BLaER1 treated with 17β-estradiol and CSF1 and Interleukin-3, amounts not matched to agents 10 nM and 100 nM (cell line): ENCODE data around the gene ZKSCAN2.
A peak's percentile ranks its signal among the peaks of the same experiment; 100 is the strongest.

ENCODE experiments used
- H3K27ac ChIP-seq, 11 experiments: shearing (Covaris generic); formaldehyde crosslinking; 2 replicates each; pipeline ENCODE4 v1.8.1; 2022
- H3K27me3 ChIP-seq, 11 experiments: shearing (Covaris generic); formaldehyde crosslinking; 2 replicates each; pipeline ENCODE4 v1.8.1; 2022
- H3K36me3 ChIP-seq, 11 experiments: shearing (Covaris generic); formaldehyde crosslinking; 2 replicates each; pipeline ENCODE4 v1.8.1; 2022
- H3K4me1 ChIP-seq, 10 experiments: shearing (Covaris generic); formaldehyde crosslinking; 2 replicates each; pipeline ENCODE4 v1.8.1; 2022
- H3K4me2 ChIP-seq, 11 experiments: shearing (Covaris generic); formaldehyde crosslinking; 2 replicates each; pipeline ENCODE4 v1.8.1; 2022
- H3K4me3 ChIP-seq, 10 experiments: shearing (Covaris generic); formaldehyde crosslinking; 2 replicates each; pipeline ENCODE4 v1.8.1; 2022
- H3K9ac ChIP-seq, 11 experiments: shearing (Covaris generic); formaldehyde crosslinking; 2 replicates each; pipeline ENCODE4 v1.8.1; 2022
- H3K9me3 ChIP-seq, 11 experiments: shearing (Covaris generic); formaldehyde crosslinking; replicated peaks in 1 of 11; 2 replicates each; pipeline ENCODE4 v1.8.1; 2022
- H4K20me1 ChIP-seq, 11 experiments: shearing (Covaris generic); formaldehyde crosslinking; 2 replicates each; pipeline ENCODE4 v1.8.1; 2022
- Cebpa-rat ChIP-seq, 11 experiments: shearing (Covaris generic); IDR thresholded peaks; 2 replicates each; pipeline ENCODE4 v1.8.1; 2022

ZKSCAN2 gene

DNA sequence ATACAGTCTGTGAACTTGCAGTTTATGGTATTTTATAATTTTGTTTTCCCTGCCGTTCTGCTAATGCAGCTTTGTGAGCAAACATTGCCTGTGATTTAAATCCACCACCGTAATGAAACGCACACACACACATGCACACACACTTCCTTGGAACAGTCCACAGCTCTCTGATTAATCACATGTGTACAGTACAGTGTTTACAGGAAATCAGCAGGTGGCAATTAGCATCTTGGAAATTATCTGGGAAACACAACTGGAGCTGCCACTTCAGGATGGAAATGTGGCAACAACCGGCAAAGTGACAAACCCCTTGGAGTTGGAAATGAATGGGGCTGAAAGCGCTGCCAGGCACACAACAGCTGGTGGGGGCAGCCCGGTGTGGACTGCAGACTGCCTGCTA lies 12.9 kb upstream of the ZKSCAN2 start:
- H3K9me3 ChIP-seq: peaks cover 0 to 6% (median 0%) of the 10 kb centered on the region in 11 experiments; a peak in 3 of 22 replicates
- no peak for TF ChIP-seq Cebpa-rat (IDR thresholded peaks at IDR 0.05)
- H4K20me1 ChIP-seq: peaks cover 14 to 67% (median 43%) of the 10 kb centered on the region in 11 experiments; a peak in 18 of 22 replicates
- no peak overlapping the region for H3K4me2 ChIP-seq
- H3K36me3 ChIP-seq: peaks cover 20 to 52% (median 24%) of the 10 kb centered on the region in 11 experiments; a peak in 21 of 22 replicates
- H3K27me3 ChIP-seq: no peaks in the 10 kb centered on the region
- H3K4me3 ChIP-seq: no peak overlapping the region
- H3K27ac ChIP-seq: no peak overlapping the region
- H3K4me1 ChIP-seq: peaks cover 0 to 31% (median 17%) of the 10 kb centered on the region in 10 experiments; a peak in 13 of 20 replicates
- no peak overlapping the region for H3K9ac ChIP-seq

DNA sequence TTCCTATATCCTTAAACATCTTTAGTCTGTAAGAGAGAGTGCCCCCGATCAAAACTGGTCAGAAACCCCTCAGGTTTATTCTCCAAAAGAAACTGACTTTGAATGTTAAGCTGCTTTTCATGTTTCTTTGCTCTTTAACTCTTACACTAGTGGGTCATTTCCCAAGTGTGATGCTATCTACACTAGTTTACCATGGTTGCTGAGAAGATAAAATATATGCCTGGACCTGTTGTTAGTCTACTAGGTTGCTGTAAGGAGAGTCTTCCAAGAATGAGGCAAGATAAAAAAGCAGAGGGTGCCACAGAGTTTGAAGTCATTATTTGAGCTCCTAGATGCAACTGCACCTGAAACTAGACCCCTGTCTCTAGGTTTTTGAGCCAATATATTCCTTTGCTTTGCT lies 12.2 kb upstream of the ZKSCAN2 start:
- no peak for TF ChIP-seq Cebpa-rat (IDR thresholded peaks at IDR 0.05)
- Histone ChIP-seq H3K9ac (no peak overlapping the region), H4K20me1 (peaks cover 20 to 72% (median 50%) of the 10 kb centered on the region in 11 experiments; a peak in 19 of 22 replicates)

GRCh38 chr16:25265968-25266367 lies 8.3 kb upstream of the ZKSCAN2 start:
- peaks cover 0 to 4% (median 0%) of the 10 kb centered on the region in 10 experiments; a peak in 1 of 20 replicates for H3K4me1 ChIP-seq
- H3K27me3 ChIP-seq: no peaks in the 10 kb centered on the region
- H3K27ac ChIP-seq: no peak overlapping the region
- no peak overlapping the region for H3K9ac ChIP-seq
- H3K36me3 ChIP-seq: peaks cover 34 to 94% (median 60%) of the 10 kb centered on the region in 11 experiments
- H3K9me3 ChIP-seq: peaks cover 0 to 6% (median 0%) of the 10 kb centered on the region in 11 experiments; a peak in 3 of 22 replicates
- H3K4me2 ChIP-seq: no peak overlapping the region
- no peak overlapping the region for H3K4me3 ChIP-seq
- peaks cover 56 to 98% (median 88%) of the 10 kb centered on the region in 11 experiments; a peak in 21 of 22 replicates for H4K20me1 ChIP-seq
- TF ChIP-seq Cebpa-rat (IDR thresholded peaks at IDR 0.05): no peak

More for the DNA sequence above, 12.2 kb upstream of the ZKSCAN2 start:
- H3K27me3 ChIP-seq: no peaks in the 10 kb centered on the region
- peaks cover 0 to 28% (median 14%) of the 10 kb centered on the region in 10 experiments; a peak in 13 of 20 replicates for H3K4me1 ChIP-seq
- peaks cover 20 to 59% (median 30%) of the 10 kb centered on the region in 11 experiments; a peak in 21 of 22 replicates for H3K36me3 ChIP-seq
- no peak overlapping the region for H3K27ac ChIP-seq
- H3K4me3 ChIP-seq: no peak overlapping the region
- no peak overlapping the region for H3K4me2 ChIP-seq
- peaks cover 0 to 6% (median 0%) of the 10 kb centered on the region in 11 experiments; a peak in 3 of 22 replicates for H3K9me3 ChIP-seq

DNA sequence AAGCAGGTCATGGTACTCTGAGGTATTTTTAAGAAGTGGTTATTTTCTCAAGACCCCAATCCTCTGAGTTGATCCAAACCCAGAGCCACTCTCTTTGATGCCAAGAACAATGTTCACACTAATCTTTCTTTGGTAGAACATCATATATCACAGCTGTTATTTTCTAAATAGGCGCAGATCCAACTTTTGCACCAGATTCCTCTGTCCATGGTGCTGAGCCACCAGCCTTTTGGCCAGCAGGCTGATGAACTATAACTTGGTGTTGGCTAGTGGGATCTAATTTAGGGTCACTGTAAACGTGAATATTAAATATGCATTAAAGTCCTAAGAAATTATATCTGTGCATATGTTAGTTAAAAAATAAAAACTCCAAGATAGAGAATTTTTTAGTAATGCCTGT lies 7.0 kb upstream of the ZKSCAN2 start:
- Histone ChIP-seq H3K27ac (no peak overlapping the region), H3K9me3 (peaks cover 0 to 6% (median 0%) of the 10 kb centered on the region in 11 experiments; a peak in 3 of 22 replicates), H3K27me3 (no peaks in the 10 kb centered on the region), H3K9ac (no peak overlapping the region), H3K4me1 (peaks cover 2 to 12% (median 6%) of the 10 kb centered on the region in 10 experiments; a peak in 14 of 20 replicates), H3K36me3 (peaks cover 28 to 94% (median 69%) of the 10 kb centered on the region in 11 experiments), H4K20me1 (peaks cover 65 to 98% (median 94%) of the 10 kb centered on the region in 11 experiments; a peak in 21 of 22 replicates), H3K4me3 (no peak overlapping the region), H3K4me2 (no peak overlapping the region)
- TF ChIP-seq Cebpa-rat (IDR thresholded peaks at IDR 0.05): no peak

DNA sequence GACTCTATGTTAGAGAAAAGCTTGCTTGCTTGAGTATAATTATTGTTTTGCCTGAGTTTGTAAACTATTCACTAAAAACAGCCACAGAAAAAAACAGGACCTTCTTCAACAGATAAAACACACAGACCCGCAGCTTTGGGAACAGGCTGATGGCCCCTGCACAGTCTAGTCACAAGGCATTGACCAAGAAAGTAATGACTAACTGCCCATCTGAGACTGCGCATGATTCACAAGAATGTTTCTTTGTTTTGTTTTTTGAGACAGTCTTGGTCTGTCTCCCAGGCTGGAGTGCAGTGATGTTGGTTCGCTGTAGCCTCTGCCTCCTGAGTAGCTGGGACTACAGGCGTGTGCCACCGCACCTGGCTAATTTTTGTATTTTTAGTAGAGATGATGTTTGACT lies 2.8 kb upstream of the ZKSCAN2 start:
- Histone ChIP-seq H3K9me3 (no peaks in the 10 kb centered on the region), H3K9ac (no peak overlapping the region), H3K4me1 (peaks cover 30 to 39% (median 35%) of the 10 kb centered on the region in 10 experiments), H4K20me1 (peaks cover 52 to 87% (median 68%) of the 10 kb centered on the region in 11 experiments; a peak in 21 of 22 replicates), H3K4me2 (peak overlapping the region in 2 of 11 experiments; percentile 88 to 97; a peak in 1 of 22 replicates), H3K27me3 (no peaks in the 10 kb centered on the region), H3K27ac (no peak overlapping the region), H3K36me3 (peaks cover 14 to 58% (median 50%) of the 10 kb centered on the region in 11 experiments), H3K4me3 (no peak overlapping the region)
- no peak for TF ChIP-seq Cebpa-rat (IDR thresholded peaks at IDR 0.05)

DNA sequence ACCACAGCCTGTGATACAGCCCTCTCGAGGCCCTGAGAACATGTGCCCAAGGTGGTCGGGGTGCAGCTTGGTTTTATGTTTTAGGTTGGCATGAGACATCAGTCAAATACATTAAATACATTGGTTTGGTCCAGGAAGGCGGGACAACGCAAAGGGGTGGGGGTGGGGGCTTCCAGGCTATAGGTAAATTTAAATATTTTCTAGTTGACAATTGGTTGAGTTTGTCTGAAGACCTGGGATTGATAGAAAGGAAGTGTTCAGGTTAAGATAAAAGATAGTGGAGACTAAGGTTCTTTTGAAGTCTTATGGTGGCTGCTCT lies 1.2 kb upstream of the ZKSCAN2 start:
- TF ChIP-seq Cebpa-rat (IDR thresholded peaks at IDR 0.05): no peak
- Histone ChIP-seq H3K9me3 (no peaks in the 10 kb centered on the region), H3K9ac (peak overlapping the region; percentile 95 to 99 (median 98); a peak in 21 of 22 replicates), H3K27ac (peak overlapping the region in 8 of 11 experiments; percentile 94 to 99 (median 99); a peak in 15 of 22 replicates), H3K4me2 (peak overlapping the region; percentile 81 to 97 (median 92)), H3K4me3 (peak overlapping the region; percentile 69 to 83 (median 77)), H3K36me3 (peaks cover 20 to 60% (median 49%) of the 10 kb centered on the region in 11 experiments), H4K20me1 (peaks cover 41 to 78% (median 52%) of the 10 kb centered on the region in 11 experiments; a peak in 20 of 22 replicates), H3K27me3 (no peaks in the 10 kb centered on the region), H3K4me1 (peaks cover 35 to 43% (median 39%) of the 10 kb centered on the region in 10 experiments)

GRCh38 chr16:25257956-25258860 lies 563 bp upstream of the ZKSCAN2 start:
- peaks cover 19 to 60% (median 49%) of the 10 kb centered on the region in 11 experiments for H3K36me3 ChIP-seq
- no peaks in the 10 kb centered on the region for H3K27me3 ChIP-seq
- H3K9me3 ChIP-seq: no peaks in the 10 kb centered on the region
- H3K9ac ChIP-seq: peak overlapping the region; percentile 95 to 99 (median 98)
- peaks cover 35 to 43% (median 39%) of the 10 kb centered on the region in 10 experiments for H3K4me1 ChIP-seq
- H3K4me3 ChIP-seq: peak overlapping the region; percentile 69 to 83 (median 77)
- H4K20me1 ChIP-seq: peaks cover 35 to 72% (median 46%) of the 10 kb centered on the region in 11 experiments; a peak in 20 of 22 replicates
- peak overlapping the region; percentile 93 to 99 (median 98) for H3K27ac ChIP-seq
- H3K4me2 ChIP-seq: peak overlapping the region; percentile 81 to 97 (median 92)
- TF ChIP-seq Cebpa-rat (IDR thresholded peaks at IDR 0.05): no peak

DNA sequence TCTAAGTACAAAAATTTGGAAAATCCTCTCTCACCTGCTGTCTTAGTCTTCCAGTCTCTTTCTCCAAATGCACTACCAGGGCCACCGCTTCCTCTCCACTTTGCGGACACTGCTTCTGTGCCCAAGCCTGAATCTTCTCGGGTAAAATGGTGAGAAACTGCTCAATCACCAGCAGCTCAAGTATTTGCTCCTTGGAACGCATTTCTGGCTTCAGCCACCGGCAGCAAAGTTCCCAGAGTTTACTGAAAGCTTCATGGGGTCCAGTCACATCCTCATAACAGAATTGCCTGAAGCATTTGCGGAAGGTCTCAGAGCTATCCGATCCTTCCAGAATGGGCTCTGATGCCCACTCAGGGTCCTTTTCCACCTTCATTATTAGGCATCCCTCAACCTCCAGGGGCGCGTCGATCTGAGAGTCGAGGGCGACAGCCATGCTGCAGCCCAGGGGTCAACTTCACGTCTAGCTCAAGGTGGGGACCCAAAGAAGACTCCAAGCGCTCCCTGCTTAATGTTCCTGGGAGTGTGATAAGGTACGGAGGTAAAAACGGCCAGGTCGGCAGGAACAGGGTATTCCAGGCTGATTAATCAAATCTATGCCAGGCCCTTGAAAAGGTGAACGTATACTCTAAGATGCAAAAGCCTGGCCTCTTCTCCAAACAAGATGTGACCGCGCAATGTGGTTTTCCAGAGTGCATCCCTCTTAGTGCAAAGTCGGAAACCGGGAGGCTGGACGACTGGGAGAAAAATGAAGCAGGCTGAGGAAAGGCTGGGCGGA lies 763 bp downstream of the ZKSCAN2 start:
- Histone ChIP-seq H3K4me1 (peaks cover 35 to 43% (median 38%) of the 10 kb centered on the region in 10 experiments), H3K27ac (peak overlapping the region; percentile 93 to 99 (median 98); a peak in 21 of 22 replicates), H4K20me1 (peaks cover 26 to 58% (median 32%) of the 10 kb centered on the region in 11 experiments; a peak in 20 of 22 replicates), H3K9ac (peak overlapping the region; percentile 95 to 99 (median 98)), H3K4me2 (peak overlapping the region; percentile 86 to 95 (median 92)), H3K4me3 (peak overlapping the region; percentile 69 to 83 (median 77)), H3K9me3 (no peaks in the 10 kb centered on the region), H3K36me3 (peaks cover 25 to 60% (median 49%) of the 10 kb centered on the region in 11 experiments), H3K27me3 (no peaks in the 10 kb centered on the region)
- no peak for TF ChIP-seq Cebpa-rat (IDR thresholded peaks at IDR 0.05)
